GM12872 (cell line): ENCODE measurements around the gene NR5A1.

Experiments used
- TF ChIP-seq, protein P1 (sequence below): IDR thresholded peaks from 3 replicates; pipeline ENCODE4 v1.5.1; 2011; ENCODE audit warnings: low read depth, mild to moderate bottlenecking, low read length, moderate library complexity; ENCODE audit not compliant: insufficient read depth

The NR5A1 gene

DNA sequence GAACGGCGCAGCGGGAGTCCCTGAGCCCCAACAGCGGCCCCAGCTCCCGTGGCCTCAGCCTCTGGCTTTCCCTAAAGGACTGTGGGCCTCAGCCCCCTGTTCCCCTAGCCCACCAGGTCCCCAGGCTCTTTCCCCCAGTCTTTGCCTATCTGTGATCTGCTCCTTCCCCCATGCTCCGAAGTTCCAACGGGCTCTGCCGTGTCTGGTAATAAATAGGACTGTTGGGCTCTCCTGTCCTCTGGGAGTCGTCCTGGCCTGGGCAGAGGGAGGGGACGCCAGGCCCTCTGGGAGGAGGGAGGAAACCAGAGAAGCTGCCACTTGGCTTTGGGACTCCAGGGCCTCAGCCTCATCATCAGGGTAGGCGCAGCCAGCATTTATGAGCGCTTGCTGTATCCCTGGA is 28.8 kb downstream of the NR5A1 start:
- TF ChIP-seq, protein P1, sequence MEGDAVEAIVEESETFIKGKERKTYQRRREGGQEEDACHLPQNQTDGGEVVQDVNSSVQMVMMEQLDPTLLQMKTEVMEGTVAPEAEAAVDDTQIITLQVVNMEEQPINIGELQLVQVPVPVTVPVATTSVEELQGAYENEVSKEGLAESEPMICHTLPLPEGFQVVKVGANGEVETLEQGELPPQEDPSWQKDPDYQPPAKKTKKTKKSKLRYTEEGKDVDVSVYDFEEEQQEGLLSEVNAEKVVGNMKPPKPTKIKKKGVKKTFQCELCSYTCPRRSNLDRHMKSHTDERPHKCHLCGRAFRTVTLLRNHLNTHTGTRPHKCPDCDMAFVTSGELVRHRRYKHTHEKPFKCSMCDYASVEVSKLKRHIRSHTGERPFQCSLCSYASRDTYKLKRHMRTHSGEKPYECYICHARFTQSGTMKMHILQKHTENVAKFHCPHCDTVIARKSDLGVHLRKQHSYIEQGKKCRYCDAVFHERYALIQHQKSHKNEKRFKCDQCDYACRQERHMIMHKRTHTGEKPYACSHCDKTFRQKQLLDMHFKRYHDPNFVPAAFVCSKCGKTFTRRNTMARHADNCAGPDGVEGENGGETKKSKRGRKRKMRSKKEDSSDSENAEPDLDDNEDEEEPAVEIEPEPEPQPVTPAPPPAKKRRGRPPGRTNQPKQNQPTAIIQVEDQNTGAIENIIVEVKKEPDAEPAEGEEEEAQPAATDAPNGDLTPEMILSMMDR, result no peak

GRCh38 chr9:124477648-124478285 is 29.4 kb downstream of the NR5A1 start:
- TF ChIP-seq, protein P1, result no peak

DNA sequence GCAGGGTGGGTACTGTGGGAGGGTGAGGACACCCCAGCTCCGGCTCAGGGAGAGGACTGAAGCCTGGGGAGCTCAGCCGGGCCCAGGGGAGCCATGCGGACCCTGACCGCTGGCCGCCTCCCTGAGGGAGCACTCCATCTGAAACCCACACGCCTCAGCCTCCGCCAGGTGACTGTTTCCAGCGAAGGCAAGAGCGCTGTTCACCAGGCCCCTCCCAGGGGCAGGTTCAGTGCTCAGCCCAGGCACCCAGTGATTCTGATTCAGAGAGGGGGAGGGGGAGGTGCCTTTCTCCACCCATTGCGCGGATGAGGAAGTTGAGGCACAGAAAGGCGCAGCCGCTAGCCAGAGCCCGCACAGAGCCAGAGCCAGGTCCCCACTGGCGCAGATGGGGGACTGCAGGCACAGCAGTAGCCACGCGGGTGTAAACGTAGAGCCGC is 30.0 kb downstream of the NR5A1 start:
- TF ChIP-seq, protein P1, result no peak

GRCh38 chr9:124475868-124476690 is 31.1 kb downstream of the NR5A1 start:
- TF ChIP-seq, protein P1, result no peak

- TF ChIP-seq, protein P1, result no peak
Observed at GRCh38 chr9:124475158-124475867, 31.9 kb downstream of the NR5A1 start.

GRCh38 chr9:124474151-124474550 is 33.0 kb downstream of the NR5A1 start:
- TF ChIP-seq, protein P1, result no peak

- TF ChIP-seq, protein P1, result no peak
Observed at GRCh38 chr9:124473310-124473709, 33.9 kb downstream of the NR5A1 start.
